ENCODE data around the gene FAM24B.

Gene FAM24B

DNA sequence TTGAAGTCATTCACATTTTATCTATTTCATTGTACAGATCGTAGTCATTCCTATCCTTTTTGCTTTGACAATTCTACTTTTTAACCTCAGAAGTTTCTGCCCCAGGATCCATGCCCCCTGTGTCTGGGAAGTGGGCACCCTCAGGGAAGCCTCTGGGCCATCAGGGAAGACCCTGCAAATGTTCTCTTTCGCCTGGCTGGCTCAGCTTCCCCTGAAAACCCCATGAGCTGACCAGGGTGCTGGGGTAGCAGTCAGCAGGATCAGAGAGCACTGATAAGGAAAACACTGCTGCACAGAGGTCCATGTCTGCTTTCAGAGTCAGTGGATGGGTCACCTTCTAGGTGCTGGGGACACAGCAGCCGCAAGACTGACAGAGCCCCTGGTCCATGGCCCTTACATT is 57.6 kb downstream of the FAM24B start:
- TF ChIP-seq ZNF274 (IDR thresholded peaks at IDR 0.05; ENCODE audit: low read depth, low read length), result no peak

DNA sequence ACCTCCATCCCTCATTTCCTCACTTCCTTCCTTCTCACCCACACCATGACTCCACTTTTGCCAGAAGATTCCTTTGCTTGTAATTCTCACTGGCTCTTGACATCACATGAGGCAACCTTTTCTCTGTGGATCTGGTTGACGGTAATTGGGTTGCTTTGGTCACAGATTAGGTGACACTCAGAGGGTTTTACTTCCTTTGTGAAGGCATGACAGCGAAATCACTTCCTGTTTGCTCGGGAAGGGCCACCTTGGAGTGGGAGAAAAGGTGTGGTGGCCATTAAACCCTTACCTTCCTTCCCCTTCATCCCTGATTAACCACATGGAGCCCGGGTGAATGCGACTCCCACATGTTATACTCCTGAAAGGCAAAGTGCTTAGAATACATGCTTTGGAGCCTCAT is 63.9 kb downstream of the FAM24B start:
- no peak for TF ChIP-seq ZNF274 (IDR thresholded peaks at IDR 0.05; ENCODE audit: low read depth, low read length)

More for the DNA sequence above, 57.6 kb downstream of the FAM24B start:
- no peak overlapping the region for H3K4me3 ChIP-seq (ENCODE audit: low read length)

DNA sequence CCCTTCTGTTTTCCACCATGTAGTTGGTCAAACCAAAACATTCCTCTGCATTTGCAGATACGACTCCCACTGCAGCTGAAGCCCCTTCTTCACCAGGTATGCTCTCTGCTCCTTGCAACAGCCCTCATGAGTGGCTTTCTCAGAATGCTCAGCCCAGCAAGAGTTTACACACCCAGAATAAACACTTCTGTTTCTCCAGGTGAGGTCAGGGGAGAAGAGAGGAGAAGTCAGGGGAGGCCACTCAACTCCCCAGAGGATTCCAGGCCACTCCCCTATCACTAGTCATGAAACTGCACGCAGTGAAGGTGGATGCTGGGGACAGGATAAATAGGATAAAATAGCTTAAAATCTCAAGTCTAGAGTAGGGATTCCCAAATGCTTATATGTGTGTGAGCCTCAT is 64.9 kb downstream of the FAM24B start:
- no peak for TF ChIP-seq ZNF274 (IDR thresholded peaks at IDR 0.05; ENCODE audit: low read depth, low read length)
- H3K4me3 ChIP-seq (ENCODE audit: low read length), result no peak overlapping the region

More for the DNA sequence above, 63.9 kb downstream of the FAM24B start:
- H3K4me3 ChIP-seq (ENCODE audit: low read length), result no peak overlapping the region

DNA sequence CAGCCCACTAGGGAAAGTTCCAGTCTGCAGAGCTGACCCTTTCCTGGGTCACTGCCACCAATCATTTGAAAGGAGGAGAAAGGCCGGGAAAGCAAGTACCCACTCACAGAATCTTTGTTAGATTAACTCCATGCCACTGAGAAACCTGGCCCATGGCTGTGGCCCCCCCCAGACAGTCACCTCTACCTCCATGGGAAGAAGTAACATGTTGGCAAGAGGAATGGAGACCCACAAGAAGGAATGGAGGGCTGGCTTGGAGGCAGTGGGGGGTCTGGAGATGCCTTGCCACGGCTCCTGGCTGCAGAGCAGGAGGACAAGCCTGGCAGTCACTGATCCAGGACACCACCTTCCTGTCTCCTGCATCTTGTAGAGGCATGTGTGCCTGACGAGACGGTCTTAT is 66.6 kb downstream of the FAM24B start:
- no peak overlapping the region for H3K4me3 ChIP-seq (ENCODE audit: low read length)
- TF ChIP-seq ZNF274 (IDR thresholded peaks at IDR 0.05; ENCODE audit: low read depth, low read length), result no peak

DNA sequence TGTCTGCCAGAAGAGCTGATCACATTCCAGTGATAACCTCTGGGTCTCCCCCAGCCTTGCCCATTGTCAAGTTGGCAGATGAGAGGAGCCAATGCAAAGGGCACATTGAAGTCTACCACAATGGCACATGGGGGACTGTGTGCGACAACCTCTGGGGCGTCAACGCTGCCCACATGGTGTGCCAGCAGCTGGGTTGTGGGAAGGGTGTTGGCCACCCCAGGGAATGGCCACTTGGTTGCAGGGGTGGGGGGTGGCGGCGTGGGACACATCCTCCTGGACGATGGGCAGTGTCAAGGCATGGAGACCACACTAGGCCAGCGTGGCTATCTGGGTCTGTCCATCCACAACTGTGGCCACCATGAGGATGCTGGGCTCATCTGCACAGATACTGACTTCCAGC is 77.1 kb downstream of the FAM24B start:
- no peak overlapping the region for H3K4me3 ChIP-seq (ENCODE audit: low read length)
- no peak for TF ChIP-seq ZNF274 (IDR thresholded peaks at IDR 0.05; ENCODE audit: low read depth, low read length)

Measured in GM08714 (cell line).